CD4-positive, alpha-beta T cell treated with Interleukin-6 at 100 ng/mL for 8 hours (primary cell): ENCODE measurements around the gene RNF43.

Experiments used
- DNase-seq: peaks from one replicate; pipeline ENCODE4 v3.0.0-alpha.2; 2020; ENCODE audit warnings: mixed read lengths, low spot score

Gene RNF43

GRCh38 chr17:58381124-58382035 lies 36.0 kb downstream of the RNF43 start:
- DNase-seq, result no peak

GRCh38 chr17:58380207-58381123 lies 36.9 kb downstream of the RNF43 start:
- DNase-seq, result no peak

- no peak for DNase-seq
These were observed 37.9 kb downstream of the RNF43 start for GRCh38 chr17:58379511-58379824.

- DNase-seq, result no peak
These were observed 38.4 kb downstream of the RNF43 start for GRCh38 chr17:58378733-58379510.

- no peak for DNase-seq
These were observed 39.7 kb downstream of the RNF43 start for GRCh38 chr17:58377661-58378060.

GRCh38 chr17:58377093-58377601 lies 40.2 kb downstream of the RNF43 start:
- no peak for DNase-seq

GRCh38 chr17:58376472-58377000 lies 40.8 kb downstream of the RNF43 start:
- DNase-seq, result no peak

- DNase-seq, result no peak
These were observed 41.5 kb downstream of the RNF43 start for GRCh38 chr17:58375811-58376210.

GRCh38 chr17:58375256-58375655 lies 42.1 kb downstream of the RNF43 start:
- no peak for DNase-seq

GRCh38 chr17:58373923-58374322 lies 43.4 kb downstream of the RNF43 start:
- no peak for DNase-seq

- no peak for DNase-seq
These were observed 44.3 kb downstream of the RNF43 start for GRCh38 chr17:58373003-58373402.

GRCh38 chr17:58371300-58371950 lies 45.9 kb downstream of the RNF43 start:
- no peak for DNase-seq

GRCh38 chr17:58370716-58371115 lies 46.6 kb downstream of the RNF43 start:
- no peak for DNase-seq

- DNase-seq, result no peak
These were observed 47.0 kb downstream of the RNF43 start for GRCh38 chr17:58370309-58370708.

GRCh38 chr17:58369214-58370031 lies 47.9 kb downstream of the RNF43 start:
- DNase-seq, result no peak

GRCh38 chr17:58368860-58369213 lies 48.5 kb downstream of the RNF43 start:
- DNase-seq, result no peak
